Activated CD8-positive, alpha-beta memory T cell treated with anti-CD3 and anti-CD28 coated beads, Interleukin-2, amount 50 U/mL, for 1 hour (primary cell): ENCODE data around the gene NXF2B.
"Not testable (repeated sequence)": the region's sequence is repeated elsewhere in the genome, so short reads cannot be mapped to it uniquely, and the experiment has no call there.

Experiments
- DNase-seq: peaks from one replicate; pipeline ENCODE4 v3.0.0-alpha.2; 2020; ENCODE audit errors: extremely low read depth

Gene NXF2B

GRCh38 chrX:102439908-102440307 lies at the start of gene NXF2B:
NXF2B (minus strand) TSS chrX:102440008; CDS start chrX:102380036, 59,972 bp downstream.
- DNase-seq = not testable (repeated sequence)

- not testable (repeated sequence) for DNase-seq
These were observed 39.0 kb upstream of the NXF2B start for GRCh38 chrX:102478765-102479164.

GRCh38 chrX:102471762-102472220 lies 32.0 kb upstream of the NXF2B start, which contains the start of gene TCP11X2:
TCP11X2 (minus strand) TSS chrX:102471812.
- DNase-seq = not testable (repeated sequence)

- not testable (repeated sequence) for DNase-seq
These were observed 30.4 kb upstream of the NXF2B start for GRCh38 chrX:102470215-102470614.

- DNase-seq = not testable (repeated sequence)
These were observed 18.8 kb upstream of the NXF2B start for GRCh38 chrX:102458615-102459014.

GRCh38 chrX:102414493-102414892 lies 25.3 kb downstream of the NXF2B start:
- DNase-seq = not testable (repeated sequence)

GRCh38 chrX:102345916-102346315 lies 93.9 kb downstream of the NXF2B start:
- DNase-seq = peak; percentile 16

- DNase-seq = no peak
These were observed 97.9 kb downstream of the NXF2B start for GRCh38 chrX:102341867-102342266.

GRCh38 chrX:102339312-102340298 lies 100.2 kb downstream of the NXF2B start:
- no peak for DNase-seq

GRCh38 chrX:102338162-102338561 lies 101.6 kb downstream of the NXF2B start:
- no peak for DNase-seq
